SH-SY5Y (cell line): Measurements from ENCODE around the gene KCND2.

ENCODE experiments used
- GATA2 ChIP-seq: IDR thresholded peaks from 2 replicates; pipeline ENCODE4 v1.6.1; 2011; ENCODE audit warnings: mild to moderate bottlenecking, low read depth, low read length
- GATA3 ChIP-seq: IDR thresholded peaks from 2 replicates; pipeline ENCODE4 v1.6.1; 2011; ENCODE audit warnings: low read depth, mild to moderate bottlenecking, low read length, moderate library complexity

DNA sequence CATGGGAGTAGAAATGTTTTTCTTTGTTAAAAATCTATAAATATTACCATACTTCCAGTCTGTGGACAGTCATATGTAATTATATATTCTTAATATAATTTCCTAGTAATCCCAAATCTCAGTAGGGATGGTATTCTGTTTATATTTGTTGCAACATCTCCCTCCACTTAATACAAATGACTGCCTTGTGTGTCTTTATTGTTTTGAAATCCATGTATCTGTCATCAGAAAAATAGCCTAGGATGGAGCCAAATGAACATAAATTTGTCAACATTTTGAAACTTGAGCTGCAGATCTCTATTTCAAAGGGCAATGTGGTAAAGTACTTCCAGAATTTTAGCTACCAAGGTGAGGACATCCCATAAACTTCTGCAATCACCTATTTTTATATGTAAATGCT, 294.2 kb downstream of the KCND2 start:
- TF ChIP-seq GATA2 (no peak), GATA3 (no peak)
